CD4-positive, alpha-beta T cell treated with Interferon gamma for 1 hour (primary cell): Measurements from ENCODE around the gene LMBR1.

Experiments used
- DNase-seq: peaks from one replicate; pipeline ENCODE4 v3.0.0-alpha.2; 2020

LMBR1 gene

GRCh38 chr7:156680281-156680680, 212.7 kb downstream of the LMBR1 start:
- DNase-seq: no peak

- no peak for DNase-seq
Measured at GRCh38 chr7:156677374-156678054, 215.5 kb downstream of the LMBR1 start.

GRCh38 chr7:156676263-156676662, 216.7 kb downstream of the LMBR1 start:
- no peak for DNase-seq

- DNase-seq: no peak
Measured at GRCh38 chr7:156675721-156676120, 217.3 kb downstream of the LMBR1 start.

- no peak for DNase-seq
Measured at GRCh38 chr7:156673902-156674301, 219.1 kb downstream of the LMBR1 start.

GRCh38 chr7:156673454-156673853, 219.5 kb downstream of the LMBR1 start:
- DNase-seq: no peak

- no peak for DNase-seq
Measured at GRCh38 chr7:156669035-156669828, 223.8 kb downstream of the LMBR1 start.

GRCh38 chr7:156668130-156668741, 224.7 kb downstream of the LMBR1 start:
- DNase-seq: no peak

- no peak for DNase-seq
Measured at GRCh38 chr7:156667110-156667426, 225.9 kb downstream of the LMBR1 start.

GRCh38 chr7:156666368-156667109, 226.4 kb downstream of the LMBR1 start:
- no peak for DNase-seq

GRCh38 chr7:156665101-156665500, 227.9 kb downstream of the LMBR1 start:
- DNase-seq: no peak

- DNase-seq: no peak
Measured at GRCh38 chr7:156662277-156662676, 230.7 kb downstream of the LMBR1 start.

GRCh38 chr7:156661637-156662036, 231.3 kb downstream of the LMBR1 start:
- DNase-seq: no peak

- DNase-seq: no peak
Measured at GRCh38 chr7:156659961-156660360, 233.0 kb downstream of the LMBR1 start.

GRCh38 chr7:156659203-156659602, 233.8 kb downstream of the LMBR1 start:
- DNase-seq: no peak

- DNase-seq: no peak
Measured at GRCh38 chr7:156657681-156658080, 235.3 kb downstream of the LMBR1 start.

- no peak for DNase-seq
Measured at GRCh38 chr7:156656598-156656997, 236.4 kb downstream of the LMBR1 start.

GRCh38 chr7:156655983-156656382, 237.0 kb downstream of the LMBR1 start:
- no peak for DNase-seq

- DNase-seq: no peak
Measured at GRCh38 chr7:156655251-156655650, 237.7 kb downstream of the LMBR1 start.

GRCh38 chr7:156654511-156655234, 238.3 kb downstream of the LMBR1 start:
- DNase-seq: no peak

GRCh38 chr7:156652886-156653568, 240.0 kb downstream of the LMBR1 start:
- DNase-seq: no peak

- no peak for DNase-seq
Measured at GRCh38 chr7:156651474-156651873, 241.5 kb downstream of the LMBR1 start.
